HCT116 (cell line): ENCODE results near the gene XYLT1.

Experiments used
- ATF3 ChIP-seq: IDR thresholded peaks from 2 replicates; pipeline ENCODE4 v1.6.1; 2012
- EZH2phosphoT487 ChIP-seq: fragments of 200-600 bp; IDR thresholded peaks from 2 replicates; pipeline ENCODE4 v1.6.1; 2018; ENCODE audit warnings: antibody characterized with exemption, borderline replicate concordance
- POLR2A ChIP-seq: IDR thresholded peaks from 2 replicates; pipeline ENCODE4 v1.7.0; 2011; ENCODE audit warnings: borderline replicate concordance; ENCODE audit not compliant: insufficient read depth, insufficient read length; ENCODE audit errors: extremely low read depth
- RAD21 ChIP-seq: IDR thresholded peaks from 2 replicates; pipeline ENCODE4 v1.6.1; 2012; ENCODE audit warnings: low read depth, mild to moderate bottlenecking
- REST ChIP-seq: IDR thresholded peaks from 2 replicates; pipeline ENCODE4 v1.6.1; 2012; ENCODE audit warnings: low read depth
- SP1 ChIP-seq: IDR thresholded peaks from 2 replicates; pipeline ENCODE4 v1.6.1; 2012; ENCODE audit warnings: low read depth
- TF ChIP-seq, protein P1 (sequence below), 3 experiments: fragments of 200-600 bp in 1 of 3; sonication (generic) in 1 of 3; IDR thresholded peaks in 2 of 3; conservative IDR thresholded peaks in 1 of 3; 2 replicates each; pipeline ENCODE4 v1.5.1; 2012 to 2017; ENCODE audit warnings: low read depth in 2 of 3, low read length in 2 of 3, antibody characterized with exemption in 1 of 3, borderline replicate concordance in 1 of 3, control low read depth in 1 of 3, mild to moderate bottlenecking in 1 of 3, mixed read lengths in 1 of 3, mixed run types in 1 of 3, moderate library complexity in 1 of 3; ENCODE audit not compliant: insufficient read depth in 1 of 3
- TF ChIP-seq, protein P2 (sequence below): IDR thresholded peaks from 2 replicates; pipeline ENCODE4 v1.6.1; 2012

- TF ChIP-seq RAD21, result peak; percentile 61
- TF ChIP-seq, protein P1, sequence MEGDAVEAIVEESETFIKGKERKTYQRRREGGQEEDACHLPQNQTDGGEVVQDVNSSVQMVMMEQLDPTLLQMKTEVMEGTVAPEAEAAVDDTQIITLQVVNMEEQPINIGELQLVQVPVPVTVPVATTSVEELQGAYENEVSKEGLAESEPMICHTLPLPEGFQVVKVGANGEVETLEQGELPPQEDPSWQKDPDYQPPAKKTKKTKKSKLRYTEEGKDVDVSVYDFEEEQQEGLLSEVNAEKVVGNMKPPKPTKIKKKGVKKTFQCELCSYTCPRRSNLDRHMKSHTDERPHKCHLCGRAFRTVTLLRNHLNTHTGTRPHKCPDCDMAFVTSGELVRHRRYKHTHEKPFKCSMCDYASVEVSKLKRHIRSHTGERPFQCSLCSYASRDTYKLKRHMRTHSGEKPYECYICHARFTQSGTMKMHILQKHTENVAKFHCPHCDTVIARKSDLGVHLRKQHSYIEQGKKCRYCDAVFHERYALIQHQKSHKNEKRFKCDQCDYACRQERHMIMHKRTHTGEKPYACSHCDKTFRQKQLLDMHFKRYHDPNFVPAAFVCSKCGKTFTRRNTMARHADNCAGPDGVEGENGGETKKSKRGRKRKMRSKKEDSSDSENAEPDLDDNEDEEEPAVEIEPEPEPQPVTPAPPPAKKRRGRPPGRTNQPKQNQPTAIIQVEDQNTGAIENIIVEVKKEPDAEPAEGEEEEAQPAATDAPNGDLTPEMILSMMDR (IDR thresholded peaks at IDR 0.05 in 2 of 3, conservative IDR thresholded peaks at IDR 0.05 in 1 of 3; ENCODE audit: borderline replicate concordance in 1 of 3, insufficient read depth in 1 of 3, low read depth in 2 of 3, low read length in 2 of 3), result peak; percentile 46 to 59 (median 53); a peak in 4 of 6 replicates
- no peak for TF ChIP-seq ATF3
- no peak for TF ChIP-seq POLR2A
- no peak for TF ChIP-seq SP1
- no peak for TF ChIP-seq EZH2phosphoT487
- TF ChIP-seq, protein P2, sequence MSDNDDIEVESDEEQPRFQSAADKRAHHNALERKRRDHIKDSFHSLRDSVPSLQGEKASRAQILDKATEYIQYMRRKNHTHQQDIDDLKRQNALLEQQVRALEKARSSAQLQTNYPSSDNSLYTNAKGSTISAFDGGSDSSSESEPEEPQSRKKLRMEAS, result no peak
- TF ChIP-seq REST, result no peak
Measured at GRCh38 chr16:17476414-17477259, 5.9 kb upstream of the XYLT1 start.
